Vagina (tissue), 2 donors: ENCODE results near the gene GABBR2. TPM values are rescaled to one million over a fixed set of nuclear protein-coding genes. Genes with fewer than 3 reads are reported as not detected.

Experiments used
- DNase-seq, 2 donors: peaks; one replicate each; pipeline ENCODE4 v3.0.0-alpha.2; 2017; ENCODE audit errors: extremely low spot score in 2 of 2
- H3K27ac ChIP-seq: fragments of 200-600 bp; sonication (generic); one replicate; pipeline ENCODE4 v1.5.1; 2019
- H3K27me3 ChIP-seq: fragments of 200-600 bp; sonication (generic); one replicate; pipeline ENCODE4 v1.5.1; 2019
- H3K36me3 ChIP-seq, 2 donors: fragments of 200-600 bp; sonication (generic); one replicate each; pipeline ENCODE4 v1.5.1; 2017 to 2019
- H3K4me1 ChIP-seq: fragments of 200-600 bp; sonication (generic); one replicate; pipeline ENCODE4 v1.5.1; 2019
- H3K4me3 ChIP-seq, 2 donors: fragments of 200-600 bp; sonication (generic); 1 replicate in 1 of 2; 2 replicates in 1 of 2; pipeline ENCODE4 v1.5.1; 2016 to 2019
- H3K9me3 ChIP-seq: fragments of 200-600 bp; sonication (generic); one replicate; pipeline ENCODE4 v1.5.1; 2019
- CTCF ChIP-seq, 3 experiments: fragments of 450-650 bp in 2 of 3; fragments of 200-600 bp in 1 of 3; sonication (generic) in 1 of 3; IDR thresholded peaks; one replicate each; pipeline ENCODE4 v1.5.1; 2017 to 2019; ENCODE audit warnings: antibody characterized with exemption in 3 of 3, mild to moderate bottlenecking in 2 of 3, moderate library complexity in 2 of 3
- POLR2A ChIP-seq, 2 donors: fragments of 450-650 bp; IDR thresholded peaks; one replicate each; pipeline ENCODE4 v1.6.1; 2017; ENCODE audit warnings: antibody characterized with exemption in 2 of 2, mild to moderate bottlenecking in 2 of 2, moderate library complexity in 2 of 2
- POLR2AphosphoS5 ChIP-seq, 2 donors: sonication (generic); formaldehyde crosslinking; IDR thresholded peaks; one replicate each; pipeline ENCODE4 v1.9.0; 2017; ENCODE audit warnings: antibody characterized with exemption in 2 of 2, mild to moderate bottlenecking in 2 of 2, low read depth in 1 of 2; ENCODE audit not compliant: insufficient read depth in 1 of 2
- intact Hi-C: fragments of 100-400 bp; cut with DNase I; formaldehyde crosslinking; loops from one replicate; pipeline ENCODE4 v1.15.1; 2023
- total RNA-seq: library from RNA; depleted of rRNA; stranded (reverse); fragments of >200 nt; gene quantifications from one replicate; pipeline ENCODE4 v1.2.3, GENCODE V29; 2016

GABBR2 gene
- total RNA-seq, 1 donor from 2014 or later: not detected

- Histone ChIP-seq H3K36me3 (no peaks in the 10 kb centered on the region), H3K4me3 (no peak overlapping the region), H3K4me1 (no peaks in the 10 kb centered on the region), H3K27me3 (no peaks in the 10 kb centered on the region), H3K27ac (no peak overlapping the region), H3K9me3 (no peaks in the 10 kb centered on the region)
- TF ChIP-seq POLR2A (IDR thresholded peaks at IDR 0.05) (no peak), CTCF (IDR thresholded peaks at IDR 0.05) (no peak), POLR2AphosphoS5 (IDR thresholded peaks at IDR 0.05; ENCODE audit: insufficient read depth in 1 of 2, low read depth in 1 of 2) (no peak)
- intact Hi-C loops: loop anchor here (5.0 kb wide), 1 partner anchor 867 kb away; no protein-coding TSS in a partner anchor
- DNase-seq: no peak
Measured at GRCh38 chr9:98714833-98715232, 6.1 kb upstream of the GABBR2 start.

GRCh38 chr9:98712987-98713386 is 4.3 kb upstream of the GABBR2 start:
- H3K4me3 ChIP-seq: no peak overlapping the region
- no peak for DNase-seq
- intact Hi-C loops: loop anchor here (5.0 kb wide), 1 partner anchor 869 kb away; no protein-coding TSS in a partner anchor
- H3K27ac ChIP-seq: no peak overlapping the region
- H3K27me3 ChIP-seq: no peaks in the 10 kb centered on the region
- no peaks in the 10 kb centered on the region for H3K9me3 ChIP-seq
- TF ChIP-seq CTCF (IDR thresholded peaks at IDR 0.05) (no peak), POLR2AphosphoS5 (IDR thresholded peaks at IDR 0.05; ENCODE audit: insufficient read depth in 1 of 2, low read depth in 1 of 2) (no peak), POLR2A (IDR thresholded peaks at IDR 0.05) (no peak)
- no peaks in the 10 kb centered on the region for H3K36me3 ChIP-seq
- H3K4me1 ChIP-seq: peaks cover 4% of the 10 kb centered on the region

- Histone ChIP-seq H3K36me3 (no peaks in the 10 kb centered on the region), H3K9me3 (no peaks in the 10 kb centered on the region), H3K27me3 (no peaks in the 10 kb centered on the region), H3K4me1 (peaks cover 16% of the 10 kb centered on the region), H3K27ac (no peak overlapping the region), H3K4me3 (no peak overlapping the region)
- intact Hi-C loops: loop anchor here (5.0 kb wide), 1 partner anchor 872 kb away; no protein-coding TSS in a partner anchor
- TF ChIP-seq POLR2A (IDR thresholded peaks at IDR 0.05) (no peak), POLR2AphosphoS5 (IDR thresholded peaks at IDR 0.05; ENCODE audit: insufficient read depth in 1 of 2, low read depth in 1 of 2) (no peak), CTCF (IDR thresholded peaks at IDR 0.05) (no peak)
- no peak for DNase-seq
Measured at GRCh38 chr9:98709968-98710965, 1.5 kb upstream of the GABBR2 start.

- Histone ChIP-seq H3K4me1 (peaks cover 16% of the 10 kb centered on the region), H3K27me3 (no peaks in the 10 kb centered on the region), H3K4me3 (peak overlapping the region in 1 of 2 donors; percentile 30), H3K9me3 (no peaks in the 10 kb centered on the region), H3K36me3 (no peaks in the 10 kb centered on the region), H3K27ac (no peak overlapping the region)
- TF ChIP-seq POLR2A (IDR thresholded peaks at IDR 0.05) (no peak), CTCF (IDR thresholded peaks at IDR 0.05) (no peak), POLR2AphosphoS5 (IDR thresholded peaks at IDR 0.05; ENCODE audit: insufficient read depth in 1 of 2, low read depth in 1 of 2) (no peak)
- intact Hi-C loops: no loop called here
- DNase-seq: no peak
Measured at GRCh38 chr9:98708103-98708932, 417 bp downstream of the GABBR2 start.
